Mesothelial cell of epicardium (in vitro differentiated cells): ENCODE results near the gene CDC42BPA. TPM values are rescaled to one million over a fixed set of nuclear protein-coding genes. Genes with fewer than 3 reads are reported as not detected.

Source experiments
- DNase-seq, 2 experiments: peaks; one replicate each; pipeline ENCODE4 v3.0.0; 2021; ENCODE audit warnings: low spot score in 2 of 2; ENCODE audit not compliant: unreplicated experiment in 2 of 2
- H3K27ac Mint-ChIP-seq: 2 replicates; pipeline ENCODE4 v1.8.0; 2021; ENCODE audit warnings: mixed read lengths
- H3K27me3 Mint-ChIP-seq: 2 replicates; pipeline ENCODE4 v1.8.0; 2021; ENCODE audit warnings: low read depth, mixed read lengths
- H3K36me3 Mint-ChIP-seq: 2 replicates; pipeline ENCODE4 v1.8.0; 2021; ENCODE audit warnings: mixed read lengths
- H3K4me1 Mint-ChIP-seq: 2 replicates; pipeline ENCODE4 v1.8.0; 2021; ENCODE audit warnings: mixed read lengths
- H3K4me3 Mint-ChIP-seq: 2 replicates; pipeline ENCODE4 v1.8.0; 2021; ENCODE audit warnings: mild to moderate bottlenecking, moderate library complexity, mixed read lengths
- H3K9me3 Mint-ChIP-seq: 2 replicates; pipeline ENCODE4 v1.8.0; 2021; ENCODE audit warnings: mixed read lengths
- total RNA-seq: library from RNA; stranded (reverse); gene quantifications from 3 replicates; pipeline ENCODE4 v1.2.1, GENCODE V29; 2021
- TF ChIP-seq, protein P1 (sequence below): fragments of 200-600 bp; sonication (generic); IDR thresholded peaks from one replicate; pipeline ENCODE4 v1.5.0; 2021; ENCODE audit warnings: antibody characterized with exemption; ENCODE audit not compliant: unreplicated experiment

CDC42BPA gene
- total RNA-seq, 1 donor from 2014 or later, result 44.4 TPM

DNA sequence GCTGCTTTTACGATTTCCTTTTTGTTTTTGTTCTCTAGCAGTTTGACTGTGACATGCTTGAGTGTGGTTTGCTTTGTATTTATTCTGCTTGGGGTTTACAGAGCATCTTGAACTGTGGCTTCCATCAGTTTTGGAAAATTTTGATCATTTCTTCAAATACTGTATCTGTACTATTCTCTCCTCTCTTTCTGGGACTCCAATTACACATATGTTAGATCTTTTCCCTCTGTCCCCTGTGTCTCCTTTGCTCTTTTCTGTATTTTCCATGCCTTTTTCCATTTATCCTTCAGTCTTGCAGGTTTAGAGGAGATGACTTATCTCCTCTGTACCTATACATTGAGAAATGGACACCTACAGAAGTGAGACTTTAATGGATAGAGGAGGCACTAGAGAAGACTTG, 346.5 kb downstream of the CDC42BPA start:
- H3K27ac Mint-ChIP-seq, result no peak overlapping the region
- TF ChIP-seq, protein P1, sequence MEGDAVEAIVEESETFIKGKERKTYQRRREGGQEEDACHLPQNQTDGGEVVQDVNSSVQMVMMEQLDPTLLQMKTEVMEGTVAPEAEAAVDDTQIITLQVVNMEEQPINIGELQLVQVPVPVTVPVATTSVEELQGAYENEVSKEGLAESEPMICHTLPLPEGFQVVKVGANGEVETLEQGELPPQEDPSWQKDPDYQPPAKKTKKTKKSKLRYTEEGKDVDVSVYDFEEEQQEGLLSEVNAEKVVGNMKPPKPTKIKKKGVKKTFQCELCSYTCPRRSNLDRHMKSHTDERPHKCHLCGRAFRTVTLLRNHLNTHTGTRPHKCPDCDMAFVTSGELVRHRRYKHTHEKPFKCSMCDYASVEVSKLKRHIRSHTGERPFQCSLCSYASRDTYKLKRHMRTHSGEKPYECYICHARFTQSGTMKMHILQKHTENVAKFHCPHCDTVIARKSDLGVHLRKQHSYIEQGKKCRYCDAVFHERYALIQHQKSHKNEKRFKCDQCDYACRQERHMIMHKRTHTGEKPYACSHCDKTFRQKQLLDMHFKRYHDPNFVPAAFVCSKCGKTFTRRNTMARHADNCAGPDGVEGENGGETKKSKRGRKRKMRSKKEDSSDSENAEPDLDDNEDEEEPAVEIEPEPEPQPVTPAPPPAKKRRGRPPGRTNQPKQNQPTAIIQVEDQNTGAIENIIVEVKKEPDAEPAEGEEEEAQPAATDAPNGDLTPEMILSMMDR, result no peak
- no peaks in the 10 kb centered on the region for H3K27me3 Mint-ChIP-seq

DNA sequence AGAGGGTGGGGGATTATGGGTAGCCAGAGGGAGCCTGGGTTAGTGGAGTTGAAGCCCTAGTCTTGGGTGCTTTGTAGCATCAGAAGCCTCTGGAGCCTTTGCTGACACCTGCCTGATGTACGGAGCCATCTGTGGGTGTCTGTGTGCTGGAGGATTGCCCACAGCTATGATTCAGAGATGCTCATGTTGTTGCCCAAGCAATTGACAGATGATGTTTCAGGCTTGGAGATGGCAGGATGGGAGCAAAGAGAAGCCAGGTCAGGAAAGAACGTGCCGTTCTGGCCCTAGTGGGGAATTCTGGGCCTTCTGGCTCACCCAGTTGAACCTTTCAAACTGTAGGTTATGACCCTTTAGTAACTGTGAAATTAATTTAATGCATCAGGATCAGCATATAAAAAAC, 350.6 kb downstream of the CDC42BPA start:
- Mint-ChIP-seq H3K36me3 (peaks cover 25% of the 10 kb centered on the region), H3K4me3 (no peak overlapping the region), H3K9me3 (peaks cover 12% of the 10 kb centered on the region), H3K27ac (no peak overlapping the region), H3K27me3 (no peaks in the 10 kb centered on the region), H3K4me1 (no peaks in the 10 kb centered on the region)
- TF ChIP-seq, protein P1, result no peak
- DNase-seq, result no peak

More for the DNA sequence above, 346.5 kb downstream of the CDC42BPA start:
- Mint-ChIP-seq H3K36me3 (peaks cover 25% of the 10 kb centered on the region), H3K4me1 (peaks cover 11% of the 10 kb centered on the region), H3K9me3 (peaks cover 12% of the 10 kb centered on the region), H3K4me3 (no peak overlapping the region)
- no peak for DNase-seq

- Mint-ChIP-seq H3K4me1 (no peaks in the 10 kb centered on the region), H3K27me3 (no peaks in the 10 kb centered on the region), H3K36me3 (peaks cover 19% of the 10 kb centered on the region), H3K27ac (no peak overlapping the region), H3K9me3 (peaks cover 6% of the 10 kb centered on the region), H3K4me3 (no peak overlapping the region)
- TF ChIP-seq, protein P1, result no peak
- DNase-seq, result no peak
Observed at GRCh38 chr1:226966683-226967082, 351.6 kb downstream of the CDC42BPA start.

DNA sequence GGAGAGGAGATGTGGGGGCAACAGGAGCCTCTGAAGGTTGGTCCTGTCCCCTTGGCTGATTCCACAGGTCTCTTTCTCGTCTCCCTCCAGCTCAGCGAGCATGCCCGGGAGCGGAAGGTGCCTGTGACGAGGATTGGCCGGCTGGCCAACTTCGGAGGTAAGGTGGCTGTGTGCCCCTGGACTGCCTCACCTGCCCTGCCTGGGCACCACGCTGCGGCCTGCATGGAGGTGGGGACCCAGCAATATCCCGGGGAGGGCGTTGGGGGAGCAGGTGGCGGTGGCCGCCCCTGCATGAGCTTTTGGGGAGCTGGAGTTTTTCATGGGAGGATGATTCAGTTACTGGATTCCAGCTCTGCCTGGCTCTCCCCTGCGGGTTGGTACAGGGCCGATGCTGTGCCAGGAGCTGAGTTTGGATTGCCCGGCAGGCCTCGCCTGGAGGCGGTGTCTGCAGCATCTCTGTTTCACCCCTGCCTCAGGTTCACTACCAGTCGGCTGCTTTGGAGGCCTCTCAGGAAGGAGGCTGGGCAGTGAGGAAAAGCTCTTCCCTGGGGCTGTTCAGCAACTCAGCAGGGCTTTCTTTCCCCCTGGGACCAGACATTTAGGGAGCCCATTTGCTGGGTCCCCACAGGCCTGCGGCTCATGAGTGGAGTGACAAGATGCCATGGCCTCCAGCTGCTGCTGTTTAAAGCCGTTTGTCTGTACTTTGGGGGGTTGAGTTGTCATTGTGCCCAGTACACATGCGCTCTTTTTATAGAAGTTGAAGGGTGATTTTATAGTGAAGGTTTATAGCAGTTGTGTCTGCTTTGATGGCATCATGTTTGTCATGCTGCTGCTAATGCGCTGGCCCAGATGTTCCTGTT, 352.5 kb downstream of the CDC42BPA start:
- H3K27ac Mint-ChIP-seq, result no peak overlapping the region
- DNase-seq, result no peak
- peaks cover 16% of the 10 kb centered on the region for H3K36me3 Mint-ChIP-seq
- H3K27me3 Mint-ChIP-seq, result no peaks in the 10 kb centered on the region
- TF ChIP-seq, protein P1, result no peak
- H3K9me3 Mint-ChIP-seq, result peaks cover 4% of the 10 kb centered on the region
- H3K4me3 Mint-ChIP-seq, result no peak overlapping the region
- H3K4me1 Mint-ChIP-seq, result no peaks in the 10 kb centered on the region

DNA sequence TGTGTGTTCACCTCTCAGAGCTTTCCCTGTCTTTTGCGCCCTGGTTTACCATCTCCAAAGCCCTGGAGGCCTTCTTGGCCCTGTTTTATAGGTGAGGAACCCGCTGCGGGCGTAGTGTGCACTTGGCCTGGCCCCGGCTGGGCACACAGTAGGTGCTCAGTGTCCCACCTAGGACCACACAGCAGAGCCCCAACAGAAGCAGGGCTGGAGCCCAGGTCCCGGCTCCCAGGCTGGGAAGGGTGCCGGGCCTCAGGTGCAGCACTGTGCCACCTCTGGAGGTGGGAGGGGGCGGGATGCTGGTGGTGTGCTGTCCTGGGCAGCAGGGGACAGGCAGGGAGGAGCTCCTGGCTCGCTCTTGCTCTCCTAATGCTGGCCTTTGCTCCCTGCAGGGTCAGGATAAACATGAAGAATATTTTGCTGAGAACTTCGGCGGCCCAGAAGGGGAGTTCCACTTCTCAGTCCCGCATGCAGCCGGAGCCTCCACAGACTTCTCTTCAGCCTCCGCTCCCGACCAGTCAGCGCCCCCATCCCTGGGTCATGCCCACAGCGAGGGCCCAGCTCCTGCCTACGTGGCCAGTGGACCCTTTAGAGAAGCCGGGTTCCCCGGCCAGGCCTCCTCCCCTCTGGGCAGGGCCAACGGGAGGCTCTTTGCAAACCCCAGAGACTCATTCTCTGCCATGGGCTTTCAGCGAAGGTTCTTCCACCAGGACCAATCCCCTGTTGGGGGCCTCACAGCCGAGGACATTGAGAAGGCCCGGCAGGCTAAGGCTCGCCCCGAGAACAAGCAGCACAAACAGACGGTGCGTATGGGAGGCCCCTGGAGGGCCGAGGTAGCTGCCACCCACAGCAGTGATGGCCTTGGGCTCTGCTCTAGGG, 353.4 kb downstream of the CDC42BPA start:
- no peak for DNase-seq
- no peaks in the 10 kb centered on the region for H3K4me1 Mint-ChIP-seq
- peaks cover 16% of the 10 kb centered on the region for H3K36me3 Mint-ChIP-seq
- no peak overlapping the region for H3K4me3 Mint-ChIP-seq
- TF ChIP-seq, protein P1, result no peak
- H3K27me3 Mint-ChIP-seq, result no peaks in the 10 kb centered on the region
- H3K27ac Mint-ChIP-seq, result no peak overlapping the region
- H3K9me3 Mint-ChIP-seq, result peaks cover 4% of the 10 kb centered on the region
